GM18861 (cell line): ENCODE results near the gene YJEFN3.
A peak's percentile ranks its signal among the peaks of the same experiment; 100 is the strongest.

ENCODE experiments used
- ATAC-seq: cut with Tn5 transposase; IDR thresholded peaks from one replicate; pipeline ENCODE4 v1.9.1; 2021; ENCODE audit not compliant: unreplicated experiment

Gene YJEFN3

GRCh38 chr19:19528721-19529490 is at the start of gene YJEFN3:
Gene YJEFN3, plus strand, starts transcription at chr19:19528911. Its CDS starts 22 bp downstream, at chr19:19528933.
- no peak for ATAC-seq

- no peak for ATAC-seq
Measured at GRCh38 chr19:19480688-19481087, 48.0 kb upstream of the YJEFN3 start.

- ATAC-seq, result no peak
Measured at GRCh38 chr19:19482809-19483596, 45.7 kb upstream of the YJEFN3 start.

- ATAC-seq, result peak; percentile 31
Measured at GRCh38 chr19:19485161-19485997, 43.3 kb upstream of the YJEFN3 start.

- no peak for ATAC-seq
Measured at GRCh38 chr19:19485998-19486290, 42.8 kb upstream of the YJEFN3 start.

- ATAC-seq, result no peak
Measured at GRCh38 chr19:19486343-19487076, 42.2 kb upstream of the YJEFN3 start.

- ATAC-seq, result no peak
Measured at GRCh38 chr19:19487077-19487949, 41.4 kb upstream of the YJEFN3 start.

GRCh38 chr19:19487950-19488874 is 40.5 kb upstream of the YJEFN3 start:
- ATAC-seq, result no peak

- ATAC-seq, result peak; percentile 53
Measured at GRCh38 chr19:19488875-19489690, 39.6 kb upstream of the YJEFN3 start.

- ATAC-seq, result no peak
Measured at GRCh38 chr19:19489804-19490204, 38.9 kb upstream of the YJEFN3 start.

- peak; percentile 26 for ATAC-seq
Measured at GRCh38 chr19:19490214-19490968, 38.3 kb upstream of the YJEFN3 start.

- no peak for ATAC-seq
Measured at GRCh38 chr19:19491321-19492025, 37.2 kb upstream of the YJEFN3 start.

- ATAC-seq, result no peak
Measured at GRCh38 chr19:19492026-19492610, 36.6 kb upstream of the YJEFN3 start.

- no peak for ATAC-seq
Measured at GRCh38 chr19:19493841-19494546, 34.7 kb upstream of the YJEFN3 start.
